Measurements from ENCODE around the gene LAMB1.
"Not testable (repeated sequence)": the region's sequence is repeated elsewhere in the genome, so short reads cannot be mapped to it uniquely, and the experiment has no call there.

DNA sequence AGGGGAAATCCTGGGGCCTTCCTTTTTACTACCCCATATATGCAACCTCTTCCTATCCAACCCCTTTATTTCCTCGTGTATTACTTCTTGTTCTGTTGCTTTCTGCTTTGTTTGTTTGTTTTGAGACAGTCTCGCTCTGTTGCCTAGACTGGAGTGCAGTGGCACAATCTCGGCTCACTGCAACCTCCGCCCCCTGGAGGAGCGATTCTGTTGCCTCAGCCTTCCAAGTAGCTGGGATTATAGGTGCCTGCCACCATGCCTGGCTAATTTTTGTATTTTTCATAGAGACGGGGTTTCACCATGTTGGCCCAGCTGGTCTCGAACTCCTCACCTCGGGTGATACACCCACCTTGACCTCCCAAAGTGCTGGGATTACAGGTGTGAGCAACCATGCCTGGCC is 30.3 kb upstream of the LAMB1 start:
- TF ChIP-seq CTCF (conservative IDR thresholded peaks at IDR 0.05 in 1 of 2, IDR thresholded peaks at IDR 0.05 in 1 of 2; ENCODE audit: extremely low read depth in 1 of 2, insufficient read depth in 1 of 2, low read depth in 1 of 2, low read length in 2 of 2); EZH2 (IDR thresholded peaks at IDR 0.05; ENCODE audit: borderline replicate concordance, low read length): not testable (repeated sequence)
